ENCODE results near the gene SALL2. TPM values are rescaled to one million over a fixed set of nuclear protein-coding genes. Genes with fewer than 3 reads are reported as not detected.

SALL2 gene
- total RNA-seq, 1 experiment from 2014 or later, result 3.5 TPM

- Mint-ChIP-seq H3K4me1 (ENCODE audit: low read depth, unreplicated experiment) (peaks cover 21% of the 10 kb centered on the region), H3K4me3 (ENCODE audit: low read depth, unreplicated experiment) (peak within 1 kb of the TSS; percentile 99), H3K27ac (ENCODE audit: unreplicated experiment) (peak within 1 kb of the TSS; percentile 96), H3K9me3 (ENCODE audit: low read depth, unreplicated experiment) (no peaks in the 10 kb centered on the region), H3K36me3 (ENCODE audit: insufficient read depth, unreplicated experiment) (peaks cover 40% of the 10 kb centered on the region), H3K27me3 (ENCODE audit: unreplicated experiment) (no peaks in the 10 kb centered on the region)
- DNase-seq, result peak; percentile 92
- BruUV-seq (replicated peaks), result TSS peak; percentile 65
- intact Hi-C loops (cut with micrococcal nuclease; ENCODE audit: unreplicated experiment), result loop anchor here (5.0 kb wide), 1 partner anchor 46 kb away; no protein-coding TSS in a partner anchor
- no peak for TF ChIP-seq CTCF (IDR thresholded peaks at IDR 0.05; ENCODE audit: unreplicated experiment)
- CTCF ChIA-PET, result interaction anchor here (1.0 to 1.1 kb wide), 4 partner anchors 12 to 55 kb away, joined by 3 to 9 read pairs (median 7); partner anchors contain the start of genes CHD8, RAB2B and TOX4
These were observed 15.2 kb downstream of the SALL2 start, which contains the start of gene METTL3 for GRCh38 chr14:21510735-21511657. Gene METTL3, minus strand, starts transcription at chr14:21511340. Its CDS starts 117 bp downstream, at chr14:21511223.

GRCh38 chr14:21509432-21510143 is 16.6 kb downstream of the SALL2 start:
- Mint-ChIP-seq H3K4me3 (ENCODE audit: low read depth, unreplicated experiment) (peak overlapping the region; percentile 99), H3K27me3 (ENCODE audit: unreplicated experiment) (no peaks in the 10 kb centered on the region), H3K27ac (ENCODE audit: unreplicated experiment) (peak overlapping the region; percentile 96), H3K9me3 (ENCODE audit: low read depth, unreplicated experiment) (no peaks in the 10 kb centered on the region), H3K4me1 (ENCODE audit: low read depth, unreplicated experiment) (peaks cover 21% of the 10 kb centered on the region), H3K36me3 (ENCODE audit: insufficient read depth, unreplicated experiment) (peaks cover 49% of the 10 kb centered on the region)
- intact Hi-C loops (cut with micrococcal nuclease; ENCODE audit: unreplicated experiment), result loop anchor here (5.0 kb wide), 1 partner anchor 48 kb away; no protein-coding TSS in a partner anchor
- no TSS peak for BruUV-seq (replicated peaks)
- TF ChIP-seq CTCF (IDR thresholded peaks at IDR 0.05; ENCODE audit: unreplicated experiment), result no peak
- CTCF ChIA-PET, result interaction anchor here (0.7 kb wide), 1 partner anchor 40 kb away, joined by 5 read pairs; no protein-coding TSS in a partner anchor
- DNase-seq, result no peak

GRCh38 chr14:21506557-21506956 is 19.6 kb downstream of the SALL2 start:
- Mint-ChIP-seq H3K36me3 (ENCODE audit: insufficient read depth, unreplicated experiment) (peaks cover 46% of the 10 kb centered on the region), H3K4me3 (ENCODE audit: low read depth, unreplicated experiment) (no peak overlapping the region), H3K27me3 (ENCODE audit: unreplicated experiment) (no peaks in the 10 kb centered on the region), H3K4me1 (ENCODE audit: low read depth, unreplicated experiment) (peaks cover 21% of the 10 kb centered on the region), H3K9me3 (ENCODE audit: low read depth, unreplicated experiment) (no peaks in the 10 kb centered on the region), H3K27ac (ENCODE audit: unreplicated experiment) (no peak overlapping the region)
- DNase-seq, result no peak
- TF ChIP-seq CTCF (IDR thresholded peaks at IDR 0.05; ENCODE audit: unreplicated experiment), result no peak
- intact Hi-C loops (cut with micrococcal nuclease; ENCODE audit: unreplicated experiment), result no loop called here
- CTCF ChIA-PET, result no interaction called here
- BruUV-seq (replicated peaks), result no TSS peak

- TF ChIP-seq CTCF (IDR thresholded peaks at IDR 0.05; ENCODE audit: unreplicated experiment), result no peak
- peaks cover 42% of the 10 kb centered on the region for H3K36me3 Mint-ChIP-seq (ENCODE audit: insufficient read depth, unreplicated experiment)
- BruUV-seq (replicated peaks), result no TSS peak
- CTCF ChIA-PET, result no interaction called here
- H3K27me3 Mint-ChIP-seq (ENCODE audit: unreplicated experiment), result no peaks in the 10 kb centered on the region
- H3K4me3 Mint-ChIP-seq (ENCODE audit: low read depth, unreplicated experiment), result no peak overlapping the region
- no peaks in the 10 kb centered on the region for H3K9me3 Mint-ChIP-seq (ENCODE audit: low read depth, unreplicated experiment)
- intact Hi-C loops (cut with micrococcal nuclease; ENCODE audit: unreplicated experiment), result no loop called here
- no peak overlapping the region for H3K27ac Mint-ChIP-seq (ENCODE audit: unreplicated experiment)
- no peak for DNase-seq
- peaks cover 18% of the 10 kb centered on the region for H3K4me1 Mint-ChIP-seq (ENCODE audit: low read depth, unreplicated experiment)
These were observed 21.1 kb downstream of the SALL2 start for GRCh38 chr14:21505012-21505553.
